ENCODE measurements around the gene CDC40. TPM values are rescaled to one million over a fixed set of nuclear protein-coding genes. Genes with fewer than 3 reads are reported as not detected.

CDC40 gene
- total and polyA plus RNA-seq, 11 donors: 5.8 to 23.5 (median 13.8) TPM

- TF ChIP-seq POLR2A (IDR thresholded peaks at IDR 0.05): no peak
- no peak for TF ChIP-seq CTCF (IDR thresholded peaks at IDR 0.05)
- H3K4me3 ChIP-seq: no peak overlapping the region
- ATAC-seq (no peak), DNase-seq (no peak)
- H3K27ac ChIP-seq: no peak overlapping the region
- peaks cover 0 to 100% (median 98%) of the 10 kb centered on the region in 9 donors for H3K36me3 ChIP-seq
- intact Hi-C loops (cut with DNase I): no loop called here
- H3K27me3 ChIP-seq: no peaks in the 10 kb centered on the region
- no peaks in the 10 kb centered on the region for H3K9me3 ChIP-seq
- 72 to 84% (median 79%) methylated on average over 5 of the region's 5 CpGs for WGBS, 4 donors
- no peaks in the 10 kb centered on the region for H3K4me1 ChIP-seq
These were observed 35.9 kb downstream of the CDC40 start for GRCh38 chr6:110216140-110216539.

- Histone ChIP-seq H3K27me3 (no peaks in the 10 kb centered on the region), H3K4me3 (no peak overlapping the region), H3K9me3 (no peaks in the 10 kb centered on the region), H3K36me3 (peaks cover 0 to 100% (median 96%) of the 10 kb centered on the region in 9 donors), H3K27ac (no peak overlapping the region), H3K4me1 (no peaks in the 10 kb centered on the region)
- intact Hi-C loops (cut with DNase I): no loop called here
- WGBS, 4 donors: 83 to 96% (median 95%) methylated on average over 2 of the region's 2 CpGs
- DNase-seq (no peak), ATAC-seq (no peak)
- TF ChIP-seq CTCF (IDR thresholded peaks at IDR 0.05) (no peak), POLR2A (IDR thresholded peaks at IDR 0.05) (no peak)
These were observed 37.0 kb downstream of the CDC40 start for GRCh38 chr6:110217266-110217665.

GRCh38 chr6:110221738-110222137 lies 41.5 kb downstream of the CDC40 start:
- Histone ChIP-seq H3K4me1 (no peaks in the 10 kb centered on the region), H3K9me3 (no peaks in the 10 kb centered on the region), H3K27ac (no peak overlapping the region), H3K4me3 (no peak overlapping the region), H3K36me3 (peaks cover 0 to 100% (median 78%) of the 10 kb centered on the region in 9 donors), H3K27me3 (no peaks in the 10 kb centered on the region)
- DNase-seq (no peak), ATAC-seq (no peak)
- TF ChIP-seq CTCF (IDR thresholded peaks at IDR 0.05) (no peak), POLR2A (IDR thresholded peaks at IDR 0.05) (no peak)
- intact Hi-C loops (cut with DNase I): no loop called here

- no peak overlapping the region for H3K27ac ChIP-seq
- H3K4me1 ChIP-seq: no peaks in the 10 kb centered on the region
- ATAC-seq (no peak), DNase-seq (no peak)
- H3K27me3 ChIP-seq: no peaks in the 10 kb centered on the region
- no peaks in the 10 kb centered on the region for H3K9me3 ChIP-seq
- TF ChIP-seq POLR2A (IDR thresholded peaks at IDR 0.05) (no peak), CTCF (IDR thresholded peaks at IDR 0.05) (no peak)
- intact Hi-C loops (cut with DNase I): no loop called here
- WGBS, 4 donors: 94 to 100% (median 97%) methylated on average over 1 of the region's 1 CpG
- no peak overlapping the region for H3K4me3 ChIP-seq
- H3K36me3 ChIP-seq: peaks cover 0 to 97% (median 71%) of the 10 kb centered on the region in 9 donors
These were observed 46.0 kb downstream of the CDC40 start for GRCh38 chr6:110226261-110226660.

All from heart left ventricle (tissue), 16 donors.